Fibroblast of the conjunctiva (primary cell): ENCODE results near the gene ADORA3.

ENCODE experiments used
- DNase-seq: peaks from one replicate; pipeline ENCODE4 v3.0.0-alpha.2; 2010; ENCODE audit warnings: low read depth

Gene ADORA3

DNA sequence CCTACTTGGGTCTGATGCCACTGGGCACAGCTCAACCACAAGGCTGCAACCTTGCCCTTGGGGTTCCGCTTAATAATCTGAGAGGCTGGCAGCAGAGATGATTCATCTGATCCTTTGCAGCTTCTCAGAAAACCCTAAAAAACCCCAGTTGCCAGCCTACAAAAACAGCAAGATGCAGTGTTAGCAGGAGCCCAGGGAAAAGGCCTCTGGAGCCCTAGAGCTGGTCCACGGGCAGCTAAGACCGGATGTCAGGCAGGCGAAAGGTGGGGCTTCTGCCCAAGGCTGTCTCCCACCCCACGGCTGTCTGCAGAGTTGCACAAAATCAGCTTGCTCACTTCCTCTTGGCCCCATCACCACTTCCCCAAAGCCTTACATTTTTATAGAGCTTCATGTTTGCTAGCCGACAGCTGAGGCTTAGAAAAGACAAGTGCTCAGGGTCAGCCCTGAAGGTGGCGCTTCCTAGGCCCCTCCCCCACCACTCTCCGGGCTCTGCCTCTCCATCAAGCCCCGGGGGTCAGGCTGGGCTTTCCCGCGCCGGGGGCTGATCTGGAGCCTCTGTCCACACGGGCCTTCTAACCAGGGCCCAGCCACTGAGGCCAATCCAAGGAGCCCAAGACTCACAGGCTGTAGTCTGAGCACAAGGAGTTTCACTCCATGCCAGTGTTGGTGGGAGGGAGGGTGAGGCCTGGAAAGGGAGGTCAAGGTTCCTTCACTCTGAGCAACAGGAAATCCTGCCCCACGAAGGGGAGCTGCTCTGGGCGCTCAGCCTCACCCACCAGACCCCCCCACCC is 4.2 kb upstream of the ADORA3 start:
- peak; percentile 16 for DNase-seq

DNA sequence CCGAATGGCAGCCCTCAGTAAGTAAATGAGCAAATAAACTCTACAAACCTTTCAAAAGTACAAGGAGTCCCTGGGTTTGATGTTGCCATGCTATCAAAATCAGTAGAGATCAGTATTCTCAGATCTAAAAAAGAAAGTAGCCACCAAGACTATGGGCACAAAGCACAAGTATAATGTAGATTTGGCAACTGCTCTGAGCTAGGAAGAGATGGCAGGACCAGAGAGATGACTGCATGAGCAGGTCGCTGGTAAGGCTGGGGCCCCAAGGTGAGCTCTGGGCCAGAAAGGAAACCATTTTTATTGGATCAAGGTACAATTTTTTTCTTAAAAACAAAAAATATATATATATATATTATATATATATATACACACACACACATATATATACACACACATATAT is 3.1 kb upstream of the ADORA3 start:
- DNase-seq = no peak

GRCh38 chr1:111505641-111506119 is 2.2 kb upstream of the ADORA3 start:
- no peak for DNase-seq

DNA sequence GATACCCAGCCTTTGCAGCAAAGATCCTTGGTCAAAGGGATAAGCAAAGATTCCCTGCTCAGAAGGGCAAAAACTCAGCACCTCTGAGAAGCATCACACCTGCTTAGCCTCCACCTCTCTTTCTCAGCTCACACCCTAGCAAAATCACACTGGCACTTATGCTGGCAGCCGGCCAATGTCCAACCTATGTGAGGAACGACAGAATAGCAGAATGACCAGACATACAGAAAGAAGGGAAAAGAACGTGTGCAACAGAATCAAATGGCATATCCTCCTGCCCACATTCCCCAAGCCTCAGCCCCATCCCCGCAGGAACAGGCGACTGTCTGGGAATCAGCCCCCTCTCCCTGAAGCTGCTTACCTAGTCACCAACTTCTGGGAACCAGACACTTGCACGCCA is 664 bp upstream of the ADORA3 start:
- DNase-seq = no peak

DNA sequence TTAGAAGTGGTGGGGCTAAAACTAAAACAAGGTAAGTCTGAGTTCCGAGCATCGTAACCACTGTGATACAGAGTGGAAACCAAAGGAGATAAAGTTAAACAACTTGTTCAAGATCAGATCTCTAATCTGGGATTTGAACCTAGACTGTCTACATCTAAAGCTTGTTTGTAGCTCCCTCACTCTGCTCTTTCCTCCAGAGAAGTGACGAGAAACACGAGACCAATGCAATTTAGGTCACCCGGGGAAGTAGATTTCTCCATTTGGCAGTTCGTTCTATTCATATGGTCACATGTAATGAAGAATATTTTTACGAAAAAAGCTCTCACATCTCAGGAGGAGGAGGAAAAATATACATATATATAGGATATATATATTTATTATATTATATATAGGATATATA is 1.8 kb downstream of the ADORA3 start:
- DNase-seq = no peak

GRCh38 chr1:111499026-111499785 is 4.2 kb downstream of the ADORA3 start:
- no peak for DNase-seq

- DNase-seq = no peak
These were observed 5.8 kb downstream of the ADORA3 start for GRCh38 chr1:111497592-111497991.

GRCh38 chr1:111496398-111496797 is 7.0 kb downstream of the ADORA3 start:
- no peak for DNase-seq

GRCh38 chr1:111491070-111491469 is 12.4 kb downstream of the ADORA3 start:
- no peak for DNase-seq

DNA sequence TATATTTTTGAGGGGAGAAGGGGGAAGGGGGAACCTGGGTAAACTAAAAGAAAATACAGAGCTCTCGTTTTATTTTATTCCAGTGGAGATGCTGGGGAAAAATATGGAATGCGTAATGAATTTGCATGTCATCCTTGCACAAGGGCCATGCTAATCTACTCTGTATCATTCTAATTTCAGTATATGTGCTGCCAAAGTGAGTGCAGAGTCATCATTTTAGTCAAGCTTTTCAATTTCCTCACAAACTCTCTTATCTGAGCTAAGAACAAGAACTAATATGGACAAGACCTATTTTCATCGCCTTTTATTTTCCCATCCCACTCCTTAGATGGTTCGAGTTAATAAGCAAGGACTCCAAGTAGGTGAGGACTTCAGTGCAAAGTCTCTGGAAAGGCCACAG is 13.2 kb downstream of the ADORA3 start:
- no peak for DNase-seq

- DNase-seq = no peak
These were observed 13.8 kb downstream of the ADORA3 start for GRCh38 chr1:111489604-111490003.

- DNase-seq = no peak
These were observed 14.8 kb downstream of the ADORA3 start for GRCh38 chr1:111488669-111489068.

- no peak for DNase-seq
These were observed 16.3 kb downstream of the ADORA3 start for GRCh38 chr1:111487133-111487532.

- DNase-seq = no peak
These were observed 17.0 kb downstream of the ADORA3 start for GRCh38 chr1:111486431-111486830.

GRCh38 chr1:111484391-111485026 is 18.9 kb downstream of the ADORA3 start:
- DNase-seq = no peak

DNA sequence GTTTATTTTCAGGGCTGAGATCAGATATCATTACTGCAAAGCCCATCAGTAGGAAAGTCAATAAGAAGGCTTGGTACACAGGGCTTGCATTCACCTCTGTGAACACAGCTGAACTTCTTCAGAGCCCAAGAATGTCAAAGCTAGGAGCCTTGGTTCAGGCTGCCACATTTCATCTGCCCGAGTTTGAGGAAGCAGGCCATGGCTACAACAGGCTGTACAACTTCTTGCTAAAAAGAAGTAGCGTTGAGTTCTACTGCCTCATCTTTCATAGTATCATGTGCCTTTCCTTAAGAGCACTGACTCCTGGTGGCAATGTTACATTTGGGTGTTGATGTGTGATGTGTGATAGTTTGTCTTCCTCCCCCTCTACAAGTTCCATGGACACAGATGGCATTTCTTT is 19.6 kb downstream of the ADORA3 start:
- no peak for DNase-seq

DNA sequence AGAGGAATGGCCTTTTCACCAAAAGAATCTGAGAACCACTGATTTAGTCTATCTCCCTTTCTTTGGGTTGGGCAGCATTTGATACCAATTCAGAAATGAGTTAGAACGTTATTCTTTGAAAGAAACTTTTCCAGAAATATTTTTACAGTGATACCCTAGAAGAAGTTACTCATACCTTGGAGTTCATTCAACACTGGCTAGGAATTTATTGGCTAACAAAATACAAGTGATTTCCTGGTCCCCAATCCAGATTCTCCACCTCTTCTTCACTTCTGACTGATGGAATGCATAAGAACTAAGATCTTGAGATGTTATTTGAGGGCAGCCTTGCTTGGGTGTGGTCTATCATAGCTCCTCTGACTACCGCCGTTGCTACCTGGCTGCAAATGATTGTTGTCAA is 20.3 kb downstream of the ADORA3 start:
- no peak for DNase-seq

DNA sequence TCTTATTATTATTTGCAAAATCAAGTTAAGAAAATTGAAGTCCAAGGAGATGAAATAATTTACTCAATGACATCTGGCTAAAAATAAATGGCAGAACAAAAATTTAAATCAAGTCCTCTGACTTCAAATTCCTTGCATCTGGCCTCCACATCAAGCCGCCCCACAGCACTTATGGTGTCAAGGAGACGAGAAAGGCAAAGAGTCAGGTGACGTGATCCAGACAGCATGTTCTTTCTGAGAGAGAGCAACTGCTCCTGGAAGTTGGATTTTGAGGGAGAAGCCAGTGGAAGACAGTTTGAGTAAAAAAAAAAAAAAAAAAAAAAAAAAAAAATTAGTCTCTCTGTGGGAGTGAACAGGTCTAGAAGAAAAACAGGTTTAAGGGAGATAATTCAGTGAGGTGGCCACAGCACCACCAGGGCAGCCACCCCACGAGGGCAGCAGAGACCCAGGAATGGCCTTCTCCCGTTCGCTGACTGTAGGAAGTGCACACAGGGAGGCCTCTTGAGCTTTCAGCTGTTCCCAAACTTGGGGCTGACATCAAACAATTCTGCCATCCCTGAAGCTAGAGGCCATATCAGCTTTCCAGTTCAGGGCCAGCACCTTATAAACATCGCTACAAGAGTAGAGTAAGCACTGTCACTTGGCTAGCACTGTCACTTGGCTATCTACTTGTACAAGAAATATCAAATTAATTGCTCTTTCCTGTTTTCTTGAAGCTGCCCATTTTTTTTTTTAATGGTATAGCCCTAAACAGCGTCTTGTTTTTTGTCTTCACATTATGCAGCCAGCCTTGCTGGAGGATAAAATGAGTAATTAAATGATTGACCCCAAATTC is 21.8 kb downstream of the ADORA3 start:
- DNase-seq = peak; percentile 21

- no peak for DNase-seq
These were observed 22.8 kb downstream of the ADORA3 start for GRCh38 chr1:111480674-111481073.

DNA sequence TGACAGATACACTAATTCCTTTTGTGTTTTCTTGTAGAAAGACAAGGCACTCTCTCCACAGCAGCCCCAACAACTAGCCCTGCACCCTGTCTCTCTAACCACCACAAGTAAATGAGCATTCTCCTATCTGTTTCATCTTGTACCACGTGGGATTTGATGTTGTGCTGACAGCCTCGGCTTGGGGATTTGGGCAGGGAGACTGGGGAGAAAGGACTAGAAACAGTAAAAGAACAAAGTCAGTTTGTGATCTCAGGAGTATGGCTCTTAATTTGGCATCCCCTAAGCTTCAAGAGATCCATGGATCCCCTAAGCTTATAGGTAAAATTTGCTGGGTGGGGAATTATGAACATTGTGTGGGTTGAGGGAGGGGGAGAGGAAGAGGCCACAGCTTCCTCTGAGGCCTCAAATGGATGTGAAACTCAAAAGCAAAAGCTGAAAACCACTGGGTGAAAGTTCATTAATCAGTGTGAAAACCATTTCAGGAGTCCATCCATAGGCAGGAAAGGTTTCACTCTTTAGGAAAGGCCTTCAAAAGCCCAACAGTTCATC is 26.6 kb downstream of the ADORA3 start:
- no peak for DNase-seq

DNA sequence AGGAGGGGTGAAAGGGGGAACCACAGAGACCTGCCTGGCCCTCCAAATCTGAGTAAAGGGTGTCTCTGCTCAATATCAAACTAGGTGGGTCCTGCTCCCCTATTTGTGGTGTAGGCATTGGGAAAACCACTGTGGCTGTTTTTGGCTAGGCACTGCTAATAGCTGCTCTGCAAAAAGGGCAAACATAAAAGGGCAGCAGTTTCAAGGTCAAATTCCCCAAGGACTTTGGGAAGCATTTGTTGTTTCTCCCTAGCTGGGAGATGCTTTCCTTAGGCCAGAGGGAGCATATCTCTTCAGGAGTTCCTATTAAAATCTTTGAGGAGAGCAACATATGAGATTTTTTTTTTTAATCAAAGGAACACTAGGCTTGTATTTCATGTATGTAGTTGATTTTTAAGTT is 27.2 kb downstream of the ADORA3 start:
- no peak for DNase-seq

DNA sequence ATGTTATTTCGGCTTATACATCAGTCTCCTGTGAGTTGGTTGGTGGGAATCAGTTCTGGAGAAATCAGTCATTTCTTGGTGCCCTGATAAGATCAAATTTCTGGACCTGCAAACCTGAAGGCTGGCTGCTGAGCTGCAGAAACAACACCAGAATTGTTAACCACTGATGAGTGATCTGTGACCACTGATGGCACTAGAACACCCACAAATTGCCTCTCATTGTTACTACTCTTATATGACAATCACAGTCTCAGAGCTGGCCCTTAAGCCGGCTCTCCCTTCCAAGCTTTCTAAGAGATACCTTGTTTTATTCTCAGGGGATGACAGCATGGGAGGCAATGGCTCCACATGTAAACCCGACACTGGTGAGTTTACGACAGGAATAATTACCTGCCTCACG is 27.7 kb downstream of the ADORA3 start:
- DNase-seq = no peak
